Endometrium (tissue), 2 donors: ENCODE results near the gene AGAP1.

Experiments used
- FAIRE-seq: peaks from 2 replicates; lab custom pipeline; 2012; peaks lifted over from hg19 to GRCh38; lab: Jason Lieb, UNC
- donor health status: control.
- donor health status: control.

The AGAP1 gene

GRCh38 chr2:235812185-235812665 is 318.4 kb downstream of the AGAP1 start:
- no peak for FAIRE-seq

- no peak for FAIRE-seq
Observed at GRCh38 chr2:235813398-235813797, 319.6 kb downstream of the AGAP1 start.

- no peak for FAIRE-seq
Observed at GRCh38 chr2:235820571-235820970, 326.7 kb downstream of the AGAP1 start.

GRCh38 chr2:235824331-235824730 is 330.5 kb downstream of the AGAP1 start:
- no peak for FAIRE-seq

- no peak for FAIRE-seq
Observed at GRCh38 chr2:235825946-235826345, 332.1 kb downstream of the AGAP1 start.

- FAIRE-seq: no peak
Observed at GRCh38 chr2:235826826-235827225, 333.0 kb downstream of the AGAP1 start.

- no peak for FAIRE-seq
Observed at GRCh38 chr2:235827585-235827992, 333.7 kb downstream of the AGAP1 start.

- FAIRE-seq: no peak
Observed at GRCh38 chr2:235829726-235830125, 335.9 kb downstream of the AGAP1 start.

GRCh38 chr2:235831755-235832154 is 337.9 kb downstream of the AGAP1 start:
- FAIRE-seq: no peak

- no peak for FAIRE-seq
Observed at GRCh38 chr2:235832941-235833340, 339.1 kb downstream of the AGAP1 start.

- no peak for FAIRE-seq
Observed at GRCh38 chr2:235833971-235834620, 340.3 kb downstream of the AGAP1 start.

GRCh38 chr2:235834781-235835180 is 340.9 kb downstream of the AGAP1 start:
- no peak for FAIRE-seq

- FAIRE-seq: no peak
Observed at GRCh38 chr2:235835810-235836209, 342.0 kb downstream of the AGAP1 start.

- no peak for FAIRE-seq
Observed at GRCh38 chr2:235836491-235836911, 342.7 kb downstream of the AGAP1 start.

GRCh38 chr2:235839226-235839625 is 345.4 kb downstream of the AGAP1 start:
- no peak for FAIRE-seq

GRCh38 chr2:235839974-235840373 is 346.1 kb downstream of the AGAP1 start:
- FAIRE-seq: no peak

- no peak for FAIRE-seq
Observed at GRCh38 chr2:235841863-235842262, 348.0 kb downstream of the AGAP1 start.

- FAIRE-seq: no peak
Observed at GRCh38 chr2:235842941-235843340, 349.1 kb downstream of the AGAP1 start.

- no peak for FAIRE-seq
Observed at GRCh38 chr2:235843591-235844395, 349.9 kb downstream of the AGAP1 start.

GRCh38 chr2:235844561-235844960 is 350.7 kb downstream of the AGAP1 start:
- FAIRE-seq: no peak

GRCh38 chr2:235845245-235845644 is 351.4 kb downstream of the AGAP1 start:
- no peak for FAIRE-seq

- FAIRE-seq: no peak
Observed at GRCh38 chr2:235847576-235847975, 353.7 kb downstream of the AGAP1 start.

- FAIRE-seq: no peak
Observed at GRCh38 chr2:235848055-235848454, 354.2 kb downstream of the AGAP1 start.

GRCh38 chr2:235848946-235849345 is 355.1 kb downstream of the AGAP1 start:
- no peak for FAIRE-seq
